ENCODE results near the gene ERP44.
"Not testable (repeated sequence)": the region's sequence is repeated elsewhere in the genome, so short reads cannot be mapped to it uniquely, and the experiment has no call there.

DNA sequence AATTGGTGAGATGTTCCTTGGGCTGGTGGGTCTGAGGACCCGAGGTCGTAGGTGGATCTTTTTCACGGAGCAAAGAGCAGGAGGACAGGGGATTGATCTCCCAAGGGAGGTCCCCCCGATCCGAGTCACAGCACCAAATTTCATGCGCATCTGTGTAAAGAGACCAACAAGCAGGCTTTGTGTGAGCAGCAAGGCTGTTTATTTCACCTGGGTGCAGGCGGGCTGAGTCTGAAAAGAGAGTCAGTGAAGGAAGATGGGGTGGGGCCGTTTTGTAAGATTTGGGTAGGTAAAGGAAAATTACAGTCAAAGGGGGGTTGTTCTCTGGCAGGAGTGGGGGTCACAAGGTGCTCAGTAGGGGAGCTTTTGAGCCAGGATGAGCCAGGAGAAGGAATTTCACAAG lies 47.2 kb upstream of the ERP44 start:
- not testable (repeated sequence) for TF ChIP-seq ELF1 (IDR thresholded peaks at IDR 0.05; ENCODE audit: borderline replicate concordance, low read depth); SRF (IDR thresholded peaks at IDR 0.05; ENCODE audit: low read depth)

Measured in HCT116 (cell line).